HG02759 (cell line): ENCODE results near the gene IAPP.
"Not testable (repeated sequence)": the region's sequence is repeated elsewhere in the genome, so short reads cannot be mapped to it uniquely, and the experiment has no call there.

Experiments
- ATAC-seq: cut with Tn5 transposase; IDR thresholded peaks from one replicate; pipeline ENCODE4 v1.9.1; 2021; ENCODE audit warnings: mild to moderate bottlenecking, moderate library complexity; ENCODE audit not compliant: unreplicated experiment

Gene IAPP

DNA sequence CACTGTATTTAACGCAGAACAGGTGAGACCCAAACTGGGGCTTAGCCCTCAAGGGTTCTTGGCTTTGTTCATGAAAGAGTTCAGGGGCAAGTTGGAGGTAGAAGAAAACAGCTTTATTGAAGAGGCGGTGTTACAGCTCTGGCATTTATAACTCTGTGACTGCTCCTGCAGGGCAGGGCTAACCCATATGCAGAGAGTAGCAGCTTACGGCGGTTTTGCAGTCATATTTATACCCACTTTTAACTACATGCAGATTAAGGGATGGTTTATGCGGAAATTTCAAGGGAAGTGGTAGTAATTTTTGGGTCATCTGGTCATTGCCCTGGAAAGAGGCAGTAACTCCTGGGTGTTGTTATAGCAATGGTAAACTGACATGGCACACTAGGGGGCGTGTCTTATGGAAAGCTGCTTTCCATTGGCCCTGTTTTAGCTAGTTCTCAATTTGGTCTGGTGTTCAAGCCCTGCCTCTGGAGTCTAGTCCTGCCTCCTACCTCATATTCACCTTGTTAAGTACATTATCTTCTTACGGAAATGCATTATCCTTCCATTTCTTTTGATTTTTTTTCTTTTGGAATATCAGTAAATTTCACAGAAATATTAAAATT, 1.8 kb upstream of the IAPP start:
- ATAC-seq: no peak

DNA sequence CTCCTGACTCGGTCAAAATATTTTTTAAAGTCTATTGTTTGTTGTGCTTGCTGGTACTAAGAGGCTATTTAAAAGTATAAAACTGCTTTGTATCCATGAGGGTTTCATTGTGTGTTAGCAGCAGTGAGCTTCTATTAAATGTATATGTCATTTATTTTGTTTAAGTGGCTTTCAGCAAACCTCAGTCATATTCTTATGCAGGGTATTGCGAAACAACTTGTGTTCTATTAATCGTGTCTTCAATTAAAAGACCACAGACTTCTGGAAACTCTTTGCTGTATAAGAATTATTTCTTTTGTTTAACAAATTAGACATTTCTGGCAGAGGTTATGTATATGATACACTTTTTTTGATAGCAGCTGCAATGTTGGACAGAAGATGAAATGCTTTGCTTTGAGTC, 6.5 kb downstream of the IAPP start:
- ATAC-seq: no peak

DNA sequence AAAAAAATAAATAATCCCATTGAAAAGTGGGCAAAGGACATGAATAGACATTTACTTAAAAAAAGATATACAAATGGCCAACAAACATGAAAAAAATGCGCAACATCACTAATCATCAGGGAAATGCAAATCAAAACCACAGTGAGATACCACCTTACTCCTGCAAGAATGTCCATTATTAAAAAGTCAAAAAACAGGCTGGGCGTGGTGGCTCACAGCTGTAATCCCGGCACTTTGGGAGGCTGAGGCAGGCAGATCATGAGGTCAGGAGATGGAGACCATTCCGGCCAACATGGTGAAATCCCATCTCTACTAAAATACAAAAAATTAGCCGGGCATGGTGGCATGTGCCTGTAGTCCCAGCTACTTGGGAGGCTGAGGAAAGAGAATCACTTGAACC, 8.6 kb downstream of the IAPP start:
- not testable (repeated sequence) for ATAC-seq

DNA sequence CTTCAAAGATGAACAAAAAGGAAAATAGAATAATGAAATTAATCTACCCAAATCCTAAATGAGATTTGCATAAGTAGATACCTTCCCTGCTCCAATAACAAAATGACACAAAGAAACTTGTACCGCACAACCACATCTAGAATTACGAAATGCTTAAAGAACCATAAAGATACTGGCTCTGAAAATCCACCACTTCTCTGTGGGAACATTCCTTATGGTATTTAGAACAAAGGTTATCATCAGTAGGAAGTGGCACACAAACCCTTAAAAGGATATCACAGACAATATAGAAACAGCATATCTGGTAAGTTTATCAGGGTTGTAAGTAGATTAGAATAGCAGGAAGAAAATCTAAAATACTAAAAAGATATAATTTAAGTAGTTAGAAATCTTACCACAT, 11.6 kb downstream of the IAPP start:
- no peak for ATAC-seq

DNA sequence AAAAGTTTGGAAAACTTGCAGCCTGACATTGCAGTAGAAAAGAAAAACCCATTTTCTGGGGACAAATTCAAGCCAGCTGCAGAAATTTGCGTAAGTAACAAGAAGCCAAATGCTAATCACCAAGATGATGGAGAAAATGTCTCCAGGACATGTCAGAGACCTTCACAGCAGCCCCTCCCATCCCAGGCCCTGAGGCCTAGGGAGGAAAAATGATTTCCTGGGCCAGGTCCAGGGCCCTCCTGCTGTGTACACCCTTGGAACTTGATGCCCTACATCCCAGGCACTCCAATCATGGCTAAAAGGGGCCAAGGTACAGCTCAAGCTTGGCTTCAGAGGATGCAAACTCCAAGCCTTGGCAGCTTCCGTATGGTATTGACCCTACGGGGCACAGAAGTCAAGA, 14.5 kb downstream of the IAPP start:
- ATAC-seq: no peak

DNA sequence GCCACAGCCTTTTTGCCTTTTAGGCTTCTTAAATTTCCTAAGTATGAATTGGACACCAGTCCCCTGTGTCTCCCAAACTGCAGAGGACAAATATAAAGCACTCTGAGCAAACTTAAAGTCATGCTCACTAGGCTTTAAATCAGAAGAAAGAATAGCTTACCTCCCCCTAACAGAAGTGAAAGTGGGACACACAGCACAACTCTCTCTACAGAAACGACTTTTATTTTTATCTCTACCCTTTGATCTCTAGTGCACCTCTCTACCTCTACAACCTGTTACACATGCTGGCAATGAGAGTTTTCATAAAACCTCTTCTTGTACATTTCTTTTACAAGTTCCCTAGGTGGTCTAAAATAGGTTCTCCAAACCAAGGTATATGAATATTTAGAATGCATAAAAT, 19.7 kb downstream of the IAPP start:
- no peak for ATAC-seq

DNA sequence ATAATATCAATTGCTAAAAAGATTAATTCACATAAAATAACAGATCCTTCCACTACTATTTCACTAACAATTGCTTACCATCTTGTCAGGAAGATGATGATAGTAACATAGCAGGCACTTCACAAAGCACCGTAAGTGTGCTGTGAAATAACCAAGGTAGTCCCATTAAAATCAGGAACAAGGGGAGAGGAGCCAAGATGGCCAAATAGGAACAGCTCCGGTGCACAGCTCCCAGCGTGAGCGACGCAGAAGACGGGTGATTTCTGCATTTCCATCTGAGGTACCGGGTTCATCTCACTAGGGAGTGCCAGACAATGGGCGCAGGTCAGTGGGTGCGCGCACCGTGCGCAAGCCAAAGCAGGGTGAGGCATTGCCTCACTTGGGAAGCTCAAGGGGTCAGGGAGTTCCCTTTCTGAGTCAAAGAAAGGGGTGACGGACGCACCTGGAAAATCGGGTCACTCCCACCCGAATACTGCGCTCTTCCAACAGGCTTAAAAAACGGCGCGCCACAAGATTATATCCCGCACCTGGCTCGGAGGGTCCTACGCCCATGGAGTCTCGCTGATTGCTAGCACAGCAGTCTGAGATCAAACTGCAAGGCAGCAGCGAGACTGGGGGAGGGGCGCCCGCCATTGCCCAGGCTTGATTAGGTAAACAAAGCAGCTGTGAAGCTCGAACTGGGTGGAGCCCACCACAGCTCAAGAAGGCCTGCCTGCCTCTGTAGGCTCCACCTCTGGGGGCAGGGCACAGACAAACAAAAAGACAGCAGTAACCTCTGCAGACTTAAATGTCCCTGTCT, 22.3 kb downstream of the IAPP start:
- ATAC-seq: not testable (repeated sequence)

DNA sequence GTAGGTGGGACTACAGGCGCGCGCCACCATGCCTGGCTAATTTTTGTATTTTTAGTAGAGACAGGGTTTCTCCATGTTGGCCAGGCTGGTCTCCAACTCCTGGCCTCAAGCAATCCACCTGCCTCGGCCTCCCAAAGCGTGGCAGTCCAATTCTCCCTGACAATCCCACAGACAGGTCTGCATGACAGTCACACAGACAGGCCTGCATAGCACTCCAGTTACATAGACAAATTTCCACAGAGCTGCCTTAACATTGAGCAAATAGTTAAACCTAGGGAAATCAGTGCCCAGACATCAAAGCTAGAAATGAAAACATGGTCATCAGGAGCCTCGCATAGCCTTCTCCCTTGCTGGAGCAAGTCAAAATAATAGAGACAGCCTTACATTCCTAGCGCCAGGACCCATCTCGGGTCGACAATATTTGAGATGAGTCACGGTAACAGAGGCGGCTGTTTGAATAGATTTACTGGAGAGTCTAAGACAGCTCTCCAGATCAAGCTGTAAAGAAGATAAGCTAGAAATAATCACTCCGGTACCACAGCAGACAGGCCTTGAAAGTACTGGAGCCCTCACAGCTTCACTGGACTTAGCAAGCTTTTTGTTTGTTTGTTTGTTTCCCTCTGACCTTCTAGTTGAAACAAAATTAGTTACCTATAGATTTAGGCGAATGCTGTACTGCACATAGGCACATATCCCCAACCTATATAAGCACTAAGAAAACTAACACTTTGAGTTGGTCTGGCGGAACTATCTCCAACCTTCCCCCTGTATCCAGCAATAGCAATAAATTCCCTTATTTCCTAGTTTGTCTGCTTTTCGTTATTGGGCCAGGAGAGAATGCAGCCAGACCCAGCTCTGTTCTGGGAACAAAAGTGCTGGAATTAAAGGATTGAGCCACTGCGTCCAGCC, 40.9 kb downstream of the IAPP start:
- ATAC-seq: no peak

DNA sequence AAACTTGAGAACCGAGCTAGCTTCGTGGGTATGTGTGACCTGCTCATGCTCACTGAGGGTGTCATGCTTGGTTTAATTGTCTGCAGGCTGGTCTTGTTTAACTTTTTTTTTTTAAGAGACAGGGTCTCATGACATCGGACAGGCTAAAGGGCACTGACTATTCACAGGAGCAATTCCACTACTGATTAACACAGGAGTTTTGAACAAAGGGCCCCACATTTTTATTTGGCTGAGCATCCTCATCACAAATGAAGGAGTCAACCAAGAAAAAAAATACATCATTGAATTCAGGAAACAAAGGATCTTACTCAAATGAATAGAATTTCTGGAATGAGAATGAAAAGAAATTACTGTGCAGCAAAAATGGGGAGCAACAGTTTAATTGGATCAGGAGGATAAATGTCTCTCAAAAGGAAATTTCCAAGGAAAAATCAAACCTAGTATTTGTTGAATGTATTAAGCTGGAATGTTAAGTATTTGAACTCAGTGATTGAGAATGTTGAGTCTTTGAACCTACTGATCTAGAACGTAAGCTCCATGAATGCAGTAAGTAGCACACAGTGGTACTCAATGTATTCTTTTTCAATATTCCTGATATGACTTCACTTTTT, 43.9 kb downstream of the IAPP start:
- ATAC-seq: no peak

DNA sequence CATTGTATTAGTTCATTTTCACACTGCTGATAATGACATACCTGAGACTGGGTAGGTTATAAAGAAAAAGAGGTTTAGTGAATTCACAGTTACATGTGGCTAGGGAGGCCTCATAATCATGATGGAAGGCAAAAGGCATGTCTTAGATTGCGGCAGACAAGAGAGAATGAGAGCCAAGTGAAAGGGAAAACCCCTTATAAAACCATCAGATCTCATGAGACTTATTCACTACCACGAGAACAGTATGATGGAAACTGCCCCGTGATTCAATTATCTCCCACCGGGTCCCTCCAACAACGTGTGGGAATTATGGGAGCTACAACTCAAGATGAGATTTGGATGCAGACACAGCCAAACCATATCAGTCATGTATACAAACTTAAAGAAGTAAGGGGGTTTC, 45.7 kb downstream of the IAPP start:
- ATAC-seq: not testable (repeated sequence)

DNA sequence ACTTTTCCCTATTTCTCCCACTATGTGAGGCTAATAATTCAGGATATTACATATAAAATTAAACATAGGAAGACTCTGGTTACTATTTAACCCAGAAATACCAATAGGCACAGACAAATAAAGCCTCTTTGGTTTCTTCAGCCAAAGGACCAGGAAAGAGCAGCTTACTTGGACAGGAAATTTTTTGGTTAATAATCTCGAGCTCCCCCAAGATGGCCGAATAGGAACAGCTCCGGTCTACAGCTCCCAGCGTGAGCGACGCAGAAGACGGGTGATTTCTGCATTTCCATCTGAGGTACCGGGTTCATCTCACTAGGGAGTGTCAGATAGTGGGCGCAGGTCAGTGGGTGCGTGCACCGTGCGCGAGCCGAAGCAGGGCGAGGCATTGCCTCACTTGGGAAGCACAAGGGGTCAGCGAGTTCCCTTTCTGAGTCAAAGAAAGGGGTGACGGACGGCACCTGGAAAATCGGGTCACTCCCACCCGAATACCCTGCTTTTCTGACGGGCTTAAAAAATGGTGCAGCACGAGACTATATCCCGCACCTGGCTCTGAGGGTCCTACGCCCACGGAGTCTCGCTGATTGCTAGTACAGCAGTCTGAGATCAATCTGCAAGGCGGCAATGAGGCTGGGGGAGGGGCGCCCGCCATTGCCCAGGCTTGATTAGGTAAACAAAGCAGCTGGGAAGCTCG, 46.5 kb downstream of the IAPP start:
- ATAC-seq: not testable (repeated sequence)

DNA sequence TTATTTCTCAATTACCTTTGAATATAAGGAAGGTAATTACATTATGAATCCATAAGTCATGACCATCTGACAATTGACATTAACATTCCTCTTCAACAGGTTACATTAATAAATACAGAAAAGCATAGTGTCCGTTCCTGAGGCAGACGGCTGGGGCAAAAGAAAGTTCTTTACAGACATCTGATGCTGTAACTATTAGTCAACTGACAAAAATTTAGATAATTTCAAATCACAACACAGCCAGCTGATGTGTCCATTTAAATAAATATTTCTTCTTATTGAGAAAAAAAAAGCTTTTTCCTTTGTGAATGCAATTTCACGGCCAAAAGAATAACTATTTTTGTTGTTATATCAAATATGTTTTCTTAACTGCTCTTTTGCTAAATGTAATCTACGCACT, 55.5 kb downstream of the IAPP start:
- no peak for ATAC-seq
